HG03280 (cell line): Measurements from ENCODE around the gene MED20.
"Not testable (repeated sequence)": the region's sequence is repeated elsewhere in the genome, so short reads cannot be mapped to it uniquely, and the experiment has no call there.

Experiments
- ATAC-seq: cut with Tn5 transposase; IDR thresholded peaks from one replicate; pipeline ENCODE4 v1.9.1; 2021; ENCODE audit warnings: mild to moderate bottlenecking, moderate library complexity; ENCODE audit not compliant: unreplicated experiment

Gene MED20

GRCh38 chr6:41920921-41921711 is at the start of gene MED20, which contains the start of gene BYSL:
Gene MED20, minus strand, starts transcription at chr6:41921139. Its CDS starts 121 bp downstream, at chr6:41921018.
Gene BYSL, plus strand, starts transcription at chr6:41921499. Its CDS starts 64 bp downstream, at chr6:41921563.
- peak; percentile 92 for ATAC-seq

- no peak for ATAC-seq
These were observed 49.5 kb upstream of the MED20 start for GRCh38 chr6:41970436-41970846.

GRCh38 chr6:41967312-41968287 is 46.7 kb upstream of the MED20 start:
- no peak for ATAC-seq

GRCh38 chr6:41966961-41967311 is 46.0 kb upstream of the MED20 start:
- no peak for ATAC-seq

- ATAC-seq = no peak
These were observed 45.4 kb upstream of the MED20 start for GRCh38 chr6:41966214-41966920.

- no peak for ATAC-seq
These were observed 44.7 kb upstream of the MED20 start for GRCh38 chr6:41965429-41966213.

- ATAC-seq = no peak
These were observed 43.4 kb upstream of the MED20 start for GRCh38 chr6:41964201-41964887.

GRCh38 chr6:41963371-41963770 is 42.4 kb upstream of the MED20 start:
- no peak for ATAC-seq

- ATAC-seq = no peak
These were observed 39.1 kb upstream of the MED20 start for GRCh38 chr6:41960028-41960427.

- ATAC-seq = no peak
These were observed 37.3 kb upstream of the MED20 start for GRCh38 chr6:41958022-41958856.

- no peak for ATAC-seq
These were observed 36.2 kb upstream of the MED20 start for GRCh38 chr6:41957117-41957516.

- ATAC-seq = no peak
These were observed 34.5 kb upstream of the MED20 start for GRCh38 chr6:41955412-41955811.

- ATAC-seq = no peak
These were observed 33.7 kb upstream of the MED20 start for GRCh38 chr6:41954668-41955067.

- ATAC-seq = no peak
These were observed 26.8 kb upstream of the MED20 start for GRCh38 chr6:41947581-41948220.

GRCh38 chr6:41943456-41943855 is 22.5 kb upstream of the MED20 start:
- no peak for ATAC-seq

- not testable (repeated sequence) for ATAC-seq
These were observed 21.9 kb upstream of the MED20 start for GRCh38 chr6:41942882-41943281.

GRCh38 chr6:41942067-41942851 is 21.3 kb upstream of the MED20 start:
- ATAC-seq = no peak
